IMR-90 (cell line): Measurements from ENCODE around the gene RNU6-8. TPM values are rescaled to one million over a fixed set of nuclear protein-coding genes. Genes with fewer than 3 reads are reported as not detected.

Experiments used
- ATAC-seq: fragments of 200-7000 bp; cut with Tn5 transposase; 2 replicates; pipeline ENCODE4 v1.9.1; 2020; ENCODE audit warnings: low read depth, mild to moderate bottlenecking, moderate library complexity
- BruUV-seq: library from RNA; stranded (reverse); fragments of 400-500 nt; replicated peaks from 2 replicates; lab custom pipeline; 2021; lab: Mats Ljungman, UMichigan
- CTCF ChIA-PET: fragments of 300-600 bp; formaldehyde crosslinking; extraction: SDS; loops from one replicate; lab custom pipeline; 2021; ENCODE audit warnings: antibody characterized with exemption; lab: Yijun Ruan, JAX
- POLR2A ChIA-PET: fragments of 300-600 bp; sonication (Branson Sonifier 250); formaldehyde crosslinking; loops from one replicate; lab custom pipeline; 2022; ENCODE audit warnings: antibody characterized with exemption; ENCODE audit not compliant: unreplicated experiment; lab: Charles Lee
- DNase-seq: peaks from one replicate; pipeline ENCODE4 v3.0.0; 2013
- H2AFZ ChIP-seq: replicated peaks from 2 replicates; pipeline ENCODE3; 2013; ENCODE audit warnings: low read length, mild to moderate bottlenecking; ENCODE audit not compliant: poor library complexity
- H2AK5ac ChIP-seq: 2 replicates; pipeline ENCODE4 v1.6.1; 2013; ENCODE audit warnings: low read depth, low read length, inconsistent platforms
- H2AK9ac ChIP-seq: replicated peaks from 2 replicates; pipeline ENCODE3; 2013; ENCODE audit warnings: mild to moderate bottlenecking, low read depth, low read length, moderate library complexity; ENCODE audit not compliant: poor library complexity
- H2BK120ac ChIP-seq: 2 replicates; pipeline ENCODE4 v1.6.1; 2013; ENCODE audit warnings: low read depth, low read length, inconsistent platforms
- H2BK15ac ChIP-seq: 3 replicates; pipeline ENCODE4 v1.6.1; 2013; ENCODE audit warnings: low read depth, low read length, inconsistent platforms
- H2BK20ac ChIP-seq: 2 replicates; pipeline ENCODE4 v1.6.1; 2013; ENCODE audit warnings: low read depth, mild to moderate bottlenecking, inconsistent platforms, low read length, moderate library complexity
- H2BK5ac ChIP-seq: 2 replicates; pipeline ENCODE4 v1.6.1; 2013; ENCODE audit warnings: mild to moderate bottlenecking, low read depth, low read length, inconsistent platforms; ENCODE audit not compliant: poor library complexity, severe bottlenecking
- H3K14ac ChIP-seq: replicated peaks from 2 replicates; pipeline ENCODE4 v1.6.1; 2013; ENCODE audit warnings: low read depth, low read length, inconsistent platforms
- H3K18ac ChIP-seq: 2 replicates; pipeline ENCODE4 v1.6.1; 2013; ENCODE audit warnings: low read depth, low read length, control low read depth
- H3K23ac ChIP-seq: 2 replicates; pipeline ENCODE4 v1.6.1; 2013; ENCODE audit warnings: low read depth, low read length, inconsistent platforms
- H3K27ac ChIP-seq: 2 replicates; pipeline ENCODE4 v1.5.1; 2013; ENCODE audit warnings: mild to moderate bottlenecking, control low read depth, low read length; ENCODE audit not compliant: insufficient read depth
- H3K27me3 ChIP-seq: 2 replicates; pipeline ENCODE4 v1.6.1; 2013; ENCODE audit warnings: low read length; ENCODE audit not compliant: control insufficient read depth, insufficient read depth
- H3K36me3 ChIP-seq: 2 replicates; pipeline ENCODE4 v1.6.1; 2013; ENCODE audit warnings: low read length, mixed read lengths; ENCODE audit not compliant: control insufficient read depth, insufficient read depth
- H3K4ac ChIP-seq: 2 replicates; pipeline ENCODE4 v1.6.1; 2013; ENCODE audit warnings: low read depth, low read length, inconsistent platforms
- H3K4me1 ChIP-seq: 2 replicates; pipeline ENCODE4 v1.6.1; 2013; ENCODE audit warnings: low read length, mixed read lengths; ENCODE audit not compliant: control insufficient read depth, insufficient read depth
- H3K4me2 ChIP-seq: 2 replicates; pipeline ENCODE4 v1.6.1; 2013; ENCODE audit warnings: low read depth, mild to moderate bottlenecking, control low read depth, low read length, moderate library complexity
- H3K4me3 ChIP-seq: 2 replicates; pipeline ENCODE4 v1.5.1; 2013; ENCODE audit warnings: low read depth, mild to moderate bottlenecking, control low read depth, low read length, moderate library complexity; ENCODE audit not compliant: insufficient read depth
- H3K56ac ChIP-seq: 2 replicates; pipeline ENCODE4 v1.6.1; 2013; ENCODE audit warnings: low read length, inconsistent platforms; ENCODE audit not compliant: insufficient read depth; ENCODE audit errors: extremely low read depth
- H3K79me1 ChIP-seq, 2 experiments: 2 replicates each; pipeline ENCODE4 v1.6.1; 2013; ENCODE audit warnings: low read length in 2 of 2, inconsistent platforms in 1 of 2, low read depth in 1 of 2
- H3K9ac ChIP-seq: 2 replicates; pipeline ENCODE4 v1.6.1; 2013; ENCODE audit warnings: low read depth, low read length, control low read depth
- H3K9me1 ChIP-seq: 2 replicates; pipeline ENCODE4 v1.6.1; 2013; ENCODE audit warnings: low read length, inconsistent platforms; ENCODE audit not compliant: insufficient read depth
- H3K9me3 ChIP-seq: 2 replicates; pipeline ENCODE4 v1.6.1; 2013; ENCODE audit warnings: low read length; ENCODE audit not compliant: control insufficient read depth, insufficient read depth
- H4K20me1 ChIP-seq: 2 replicates; pipeline ENCODE4 v1.6.1; 2013; ENCODE audit warnings: low read length, inconsistent platforms; ENCODE audit not compliant: insufficient read depth
- H4K5ac ChIP-seq: 2 replicates; pipeline ENCODE4 v1.6.1; 2013; ENCODE audit warnings: mild to moderate bottlenecking, low read depth, low read length, control low read depth
- H4K8ac ChIP-seq, 2 experiments: 2 replicates each; pipeline ENCODE4 v1.6.1; 2013; ENCODE audit warnings: low read depth in 2 of 2, low read length in 2 of 2, control low read depth in 1 of 2, inconsistent platforms in 1 of 2
- H4K91ac ChIP-seq: 2 replicates; pipeline ENCODE4 v1.6.1; 2013; ENCODE audit warnings: low read depth, low read length, inconsistent platforms; ENCODE audit not compliant: insufficient read depth
- ELK1 ChIP-seq: fragments of 150-350 bp; IDR thresholded peaks from 2 replicates; pipeline ENCODE4 v1.6.1; 2016; ENCODE audit warnings: low read depth, mild to moderate bottlenecking, low read length, moderate library complexity, borderline replicate concordance
- POLR2A ChIP-seq: IDR thresholded peaks from 2 replicates; pipeline ENCODE4 v1.6.1; 2012; ENCODE audit warnings: mild to moderate bottlenecking, low read depth, low read length
- SMC3 ChIP-seq: fragments of 150-350 bp; IDR thresholded peaks from 2 replicates; pipeline ENCODE4 v1.6.1; 2016; ENCODE audit warnings: low read depth, mild to moderate bottlenecking, antibody characterized with exemption, low read length, moderate library complexity
- WGBS, 2 experiments: methylation state at CpG; one replicate each; pipeline versions ENCODE4 v1.1.5 to v1.1.7; 2013; ENCODE audit warnings: missing lambda C conversion rate in 2 of 2; ENCODE audit not compliant: insufficient read length in 1 of 2; ENCODE audit errors: extremely low coverage in 2 of 2; 5-methylcytosine and 5-hydroxymethylcytosine counted together
- dilution Hi-C: fragments of 300-500 bp; cut with HindIII; formaldehyde crosslinking; loops from one replicate; pipeline ENCODE4 v1.14.3; 2018; ENCODE audit warnings: low sequenced_read_pairs; ENCODE audit not compliant: unreplicated experiment
- in situ Hi-C: fragments of 300-500 bp; cut with MboI; formaldehyde crosslinking; loops from 3 replicates; pipeline ENCODE4 v1.14.3; 2019; ENCODE audit warnings: low sequenced_read_pairs, inconsistent platforms, mixed read lengths
- intact Hi-C: fragments of 100-400 bp; cut with micrococcal nuclease; formaldehyde crosslinking; loops from 2 replicates; pipeline ENCODE4 v1.10.0; 2022
- polyA plus RNA-seq, 3 experiments: library from polyadenylated mRNA; depleted of rRNA; stranded (reverse); fragments of >200 nt; gene quantifications; 2 replicates each; pipeline ENCODE4 v1.2.3, GENCODE V29; 2012; ENCODE audit warnings: low replicate concordance in 1 of 3
- total RNA-seq: library from RNA; depleted of rRNA; stranded (reverse); fragments of >200 nt; gene quantifications from 2 replicates; pipeline ENCODE4 v1.2.3, GENCODE V29; 2012
- TF ChIP-seq, protein P1 (sequence below): conservative IDR thresholded peaks from 2 replicates; pipeline ENCODE4 v1.5.1; 2012; ENCODE audit warnings: mild to moderate bottlenecking, low read depth, low read length, improper control_type of control experiment

Gene RNU6-8
- total and polyA plus RNA-seq, 2 of the 4 experiments (the other 2 are of a cell fraction): not detected

DNA sequence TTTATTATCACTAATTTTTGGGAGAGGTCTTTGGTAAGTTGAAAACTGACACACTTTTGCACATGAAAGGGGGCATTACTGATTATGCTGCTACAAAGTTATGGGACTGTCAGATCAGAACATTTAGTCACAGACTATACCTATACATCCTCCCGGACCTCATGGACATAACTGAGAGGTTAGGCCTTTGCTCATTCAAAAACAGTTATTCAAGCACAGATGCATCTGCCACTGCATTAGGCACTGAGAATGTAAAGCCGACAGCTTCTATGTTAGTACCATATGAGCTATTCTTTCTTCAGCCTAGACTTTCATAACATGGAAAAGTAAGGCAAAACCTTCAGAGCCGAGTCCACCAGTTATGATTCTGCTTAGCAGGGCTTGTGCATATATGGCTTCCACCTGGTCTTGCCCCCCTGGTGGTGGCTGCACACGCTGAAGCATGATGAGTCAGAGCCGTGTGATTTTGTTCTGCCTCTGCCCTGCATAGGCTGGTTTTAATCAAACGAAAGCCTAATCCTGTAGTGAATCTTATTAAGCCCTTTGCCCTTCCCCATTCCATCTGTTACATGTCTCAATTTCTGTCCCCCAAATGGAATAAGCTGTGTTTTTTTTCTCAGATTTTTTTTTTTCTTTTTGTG, 21.8 kb upstream of the RNU6-8 start:
- no peak overlapping the region for H2AFZ ChIP-seq
- H3K4ac ChIP-seq: no peak overlapping the region
- H2AK9ac ChIP-seq: no peak overlapping the region
- TF ChIP-seq SMC3: 0 out of 2 replicates have a peak, but pooled peaks have one; percentile 3
- TF ChIP-seq ELK1: no peak
- TF ChIP-seq, protein P1, sequence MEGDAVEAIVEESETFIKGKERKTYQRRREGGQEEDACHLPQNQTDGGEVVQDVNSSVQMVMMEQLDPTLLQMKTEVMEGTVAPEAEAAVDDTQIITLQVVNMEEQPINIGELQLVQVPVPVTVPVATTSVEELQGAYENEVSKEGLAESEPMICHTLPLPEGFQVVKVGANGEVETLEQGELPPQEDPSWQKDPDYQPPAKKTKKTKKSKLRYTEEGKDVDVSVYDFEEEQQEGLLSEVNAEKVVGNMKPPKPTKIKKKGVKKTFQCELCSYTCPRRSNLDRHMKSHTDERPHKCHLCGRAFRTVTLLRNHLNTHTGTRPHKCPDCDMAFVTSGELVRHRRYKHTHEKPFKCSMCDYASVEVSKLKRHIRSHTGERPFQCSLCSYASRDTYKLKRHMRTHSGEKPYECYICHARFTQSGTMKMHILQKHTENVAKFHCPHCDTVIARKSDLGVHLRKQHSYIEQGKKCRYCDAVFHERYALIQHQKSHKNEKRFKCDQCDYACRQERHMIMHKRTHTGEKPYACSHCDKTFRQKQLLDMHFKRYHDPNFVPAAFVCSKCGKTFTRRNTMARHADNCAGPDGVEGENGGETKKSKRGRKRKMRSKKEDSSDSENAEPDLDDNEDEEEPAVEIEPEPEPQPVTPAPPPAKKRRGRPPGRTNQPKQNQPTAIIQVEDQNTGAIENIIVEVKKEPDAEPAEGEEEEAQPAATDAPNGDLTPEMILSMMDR: peak; percentile 39
- no peak for TF ChIP-seq POLR2A
- H2BK120ac ChIP-seq: no peak overlapping the region
- in situ Hi-C loops (loop anchor here (25.0 kb wide), 1 partner anchor 288 kb away; no protein-coding TSS in a partner anchor), intact Hi-C loops (no loop called here), dilution Hi-C loops (no loop called here)
- no peak overlapping the region for H4K91ac ChIP-seq
- no peaks in the 10 kb centered on the region for H3K4me1 ChIP-seq
- no peak overlapping the region for H2BK5ac ChIP-seq
- H4K20me1 ChIP-seq: no peaks in the 10 kb centered on the region
- ChIA-PET CTCF (interaction anchor here (1.0 kb wide), 2 partner anchors 16 to 775 kb away, joined by 3 read pairs; no protein-coding TSS in a partner anchor), POLR2A (no interaction called here)
- H2BK20ac ChIP-seq: no peak overlapping the region
- no peak overlapping the region for H3K56ac ChIP-seq
- no TSS peak for BruUV-seq
- WGBS, 2 experiments: no CpG with 5 or more reads among the region's 6 CpGs
- no peaks in the 10 kb centered on the region for H3K9me1 ChIP-seq
- H3K27ac ChIP-seq: no peak overlapping the region
- no peaks in the 10 kb centered on the region for H3K9me3 ChIP-seq
- no peak overlapping the region for H4K8ac ChIP-seq
- H3K4me3 ChIP-seq: no peak overlapping the region
- H3K27me3 ChIP-seq: no peaks in the 10 kb centered on the region; the same call in 1 of the 2 replicates
- H2AK5ac ChIP-seq: no peak overlapping the region
- no peak overlapping the region for H3K4me2 ChIP-seq
- no peak overlapping the region for H3K14ac ChIP-seq
- H4K5ac ChIP-seq: no peak overlapping the region
- H3K18ac ChIP-seq: no peak overlapping the region
- peak; percentile 54 for DNase-seq
- no peak overlapping the region for H3K9ac ChIP-seq
- H3K79me1 ChIP-seq: no peaks in the 10 kb centered on the region
- H3K23ac ChIP-seq: no peak overlapping the region
- no peak overlapping the region for H2BK15ac ChIP-seq
- H3K36me3 ChIP-seq: no peaks in the 10 kb centered on the region
- ATAC-seq: peak; percentile 84
